HepG2 (cell line): ENCODE data around the gene SNN. TPM values are rescaled to one million over a fixed set of nuclear protein-coding genes. Genes with fewer than 3 reads are reported as not detected.

Source experiments
- FOXC1 ChIP-seq: sonication (generic); formaldehyde crosslinking; IDR thresholded peaks from 2 replicates; pipeline ENCODE4 v1.8.0; 2022; ENCODE audit warnings: mild to moderate bottlenecking, missing genetic modification reagents, borderline replicate concordance
- HOXA5 ChIP-seq: sonication (generic); formaldehyde crosslinking; IDR thresholded peaks from 2 replicates; pipeline ENCODE4 v1.4.0; 2020; ENCODE audit warnings: missing genetic modification reagents
- HOXD1 ChIP-seq: sonication (generic); formaldehyde crosslinking; IDR thresholded peaks from 2 replicates; pipeline ENCODE4 v1.5.0; 2020; ENCODE audit warnings: missing genetic modification reagents
- JUN ChIP-seq: sonication (generic); formaldehyde crosslinking; IDR thresholded peaks from 2 replicates; pipeline ENCODE4 v1.4.0; 2020; ENCODE audit warnings: mild to moderate bottlenecking, missing genetic modification reagents
- POLR2A ChIP-seq, 2 experiments: IDR thresholded peaks; 2 replicates each; pipeline ENCODE4 v1.6.1; 2011; ENCODE audit warnings: low read depth in 2 of 2, low read length in 2 of 2, mild to moderate bottlenecking in 1 of 2, moderate library complexity in 1 of 2; ENCODE audit not compliant: insufficient read depth in 1 of 2
- SETDB1 ChIP-seq: sonication (generic); formaldehyde crosslinking; IDR thresholded peaks from 2 replicates; pipeline ENCODE4 v1.5.1; 2020; ENCODE audit warnings: missing genetic modification reagents, mild to moderate bottlenecking, borderline replicate concordance
- YEATS4 ChIP-seq: sonication (generic); formaldehyde crosslinking; IDR thresholded peaks from 2 replicates; pipeline ENCODE4 v1.4.0; 2020; ENCODE audit warnings: missing genetic modification reagents, borderline replicate concordance
- ZFP90 ChIP-seq: sonication (generic); formaldehyde crosslinking; IDR thresholded peaks from 2 replicates; pipeline ENCODE4 v1.8.0; 2022; ENCODE audit warnings: missing genetic modification reagents, mild to moderate bottlenecking, inconsistent platforms, borderline replicate concordance
- ZNF335 ChIP-seq: sonication (generic); formaldehyde crosslinking; IDR thresholded peaks from 2 replicates; pipeline ENCODE4 v1.4.0; 2020; ENCODE audit warnings: missing genetic modification reagents
- polyA plus RNA-seq, 8 experiments: library from polyadenylated mRNA; depleted of rRNA in 3 of 8; stranded (reverse) in 7 of 8; unstranded in 1 of 8; fragments of >200 nt; fragmentation: Illumina TruSeq in 4 of 8; extraction: Trizol in 4 of 8; gene quantifications; 2 replicates each; pipeline versions ENCODE4 v1.2.1 to v1.2.3, GENCODE V29; 2011 to 2016; ENCODE audit warnings: low read depth in 4 of 8, missing spikeins in 1 of 8, mixed read lengths in 1 of 8; ENCODE audit not compliant: insufficient read depth in 1 of 8
- total RNA-seq, 5 experiments: library from RNA; depleted of rRNA; stranded (reverse); fragments of >200 nt; fragmentation: Illumina TruSeq; extraction: Trizol; gene quantifications; 2 replicates each; pipeline ENCODE4 v1.2.3, GENCODE V29; 2016; ENCODE audit warnings: low read depth in 1 of 5
- TF ChIP-seq, protein P1 (sequence below): sonication (generic); formaldehyde crosslinking; IDR thresholded peaks from 2 replicates; pipeline ENCODE4 v1.5.1; 2020; ENCODE audit warnings: mild to moderate bottlenecking, missing genetic modification reagents, moderate library complexity
- TF ChIP-seq, protein P2 (sequence below): sonication (generic); formaldehyde crosslinking; IDR thresholded peaks from one replicate; pipeline ENCODE4 v1.5.1; 2020; ENCODE audit warnings: mild to moderate bottlenecking, missing genetic modification reagents; ENCODE audit errors: not compliant biosample characterization
- TF ChIP-seq, protein P3 (sequence below): sonication (generic); formaldehyde crosslinking; IDR thresholded peaks from 2 replicates; pipeline ENCODE4 v1.4.0; 2020; ENCODE audit warnings: low read depth, missing genetic modification reagents

SNN gene
- total and polyA plus RNA-seq, 2 of the 13 experiments (the other 11 are each of a cell fraction or from before 2014, with no cell fraction given): 5.2 to 8.4 TPM

DNA sequence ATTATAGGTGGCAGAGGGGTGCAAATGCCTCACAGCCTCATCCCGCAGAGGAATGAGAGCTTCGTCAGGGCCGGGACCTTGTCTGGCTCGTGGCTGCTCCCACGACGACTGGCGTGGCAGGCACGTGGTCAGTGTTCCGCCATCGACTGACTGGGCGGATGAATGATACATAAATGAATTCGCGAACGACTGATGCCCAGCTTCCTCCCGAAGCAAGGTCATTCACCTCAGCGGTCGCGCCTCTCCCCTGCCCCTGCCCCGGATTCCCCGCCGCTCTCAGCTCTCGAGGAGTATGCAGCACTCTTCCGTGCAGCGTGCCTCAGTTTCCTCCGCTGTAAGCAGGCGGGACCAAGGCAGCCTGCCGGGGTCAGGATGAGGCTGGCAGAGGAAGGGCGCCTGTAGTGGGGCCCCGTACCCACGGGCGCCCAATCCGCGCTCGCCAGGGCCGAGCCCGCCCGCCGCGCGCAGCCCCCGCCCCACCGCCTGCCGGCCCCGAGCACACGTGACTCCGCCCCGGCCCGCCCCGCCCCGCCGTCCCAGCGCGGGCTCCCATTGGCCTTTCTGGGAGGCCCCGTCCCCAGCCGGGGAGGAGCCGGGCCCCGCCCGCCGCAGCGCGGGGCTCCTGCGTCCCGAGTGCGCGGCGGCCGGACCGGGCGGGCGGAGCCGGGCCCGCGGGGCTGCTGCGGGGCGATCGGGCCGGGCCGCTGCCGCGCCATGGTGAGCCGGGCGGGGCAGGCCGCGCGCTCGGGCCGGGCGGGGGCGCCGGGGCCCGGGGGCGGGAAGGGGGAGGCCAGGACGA, at the start of gene SNN (continued):
- TF ChIP-seq, protein P1, sequence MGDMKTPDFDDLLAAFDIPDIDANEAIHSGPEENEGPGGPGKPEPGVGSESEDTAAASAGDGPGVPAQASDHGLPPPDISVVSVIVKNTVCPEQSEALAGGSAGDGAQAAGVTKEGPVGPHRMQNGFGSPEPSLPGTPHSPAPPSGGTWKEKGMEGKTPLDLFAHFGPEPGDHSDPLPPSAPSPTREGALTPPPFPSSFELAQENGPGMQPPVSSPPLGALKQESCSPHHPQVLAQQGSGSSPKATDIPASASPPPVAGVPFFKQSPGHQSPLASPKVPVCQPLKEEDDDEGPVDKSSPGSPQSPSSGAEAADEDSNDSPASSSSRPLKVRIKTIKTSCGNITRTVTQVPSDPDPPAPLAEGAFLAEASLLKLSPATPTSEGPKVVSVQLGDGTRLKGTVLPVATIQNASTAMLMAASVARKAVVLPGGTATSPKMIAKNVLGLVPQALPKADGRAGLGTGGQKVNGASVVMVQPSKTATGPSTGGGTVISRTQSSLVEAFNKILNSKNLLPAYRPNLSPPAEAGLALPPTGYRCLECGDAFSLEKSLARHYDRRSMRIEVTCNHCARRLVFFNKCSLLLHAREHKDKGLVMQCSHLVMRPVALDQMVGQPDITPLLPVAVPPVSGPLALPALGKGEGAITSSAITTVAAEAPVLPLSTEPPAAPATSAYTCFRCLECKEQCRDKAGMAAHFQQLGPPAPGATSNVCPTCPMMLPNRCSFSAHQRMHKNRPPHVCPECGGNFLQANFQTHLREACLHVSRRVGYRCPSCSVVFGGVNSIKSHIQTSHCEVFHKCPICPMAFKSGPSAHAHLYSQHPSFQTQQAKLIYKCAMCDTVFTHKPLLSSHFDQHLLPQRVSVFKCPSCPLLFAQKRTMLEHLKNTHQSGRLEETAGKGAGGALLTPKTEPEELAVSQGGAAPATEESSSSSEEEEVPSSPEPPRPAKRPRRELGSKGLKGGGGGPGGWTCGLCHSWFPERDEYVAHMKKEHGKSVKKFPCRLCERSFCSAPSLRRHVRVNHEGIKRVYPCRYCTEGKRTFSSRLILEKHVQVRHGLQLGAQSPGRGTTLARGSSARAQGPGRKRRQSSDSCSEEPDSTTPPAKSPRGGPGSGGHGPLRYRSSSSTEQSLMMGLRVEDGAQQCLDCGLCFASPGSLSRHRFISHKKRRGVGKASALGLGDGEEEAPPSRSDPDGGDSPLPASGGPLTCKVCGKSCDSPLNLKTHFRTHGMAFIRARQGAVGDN (CRISPR knock-in tag): peak; percentile 85
- TF ChIP-seq HOXA5 (CRISPR knock-in tag) (no peak), SETDB1 (CRISPR knock-in tag) (no peak), FOXC1 (CRISPR knock-in tag) (no peak), ZFP90 (CRISPR knock-in tag) (no peak), YEATS4 (CRISPR knock-in tag) (0 out of 2 replicates have a peak, but pooled peaks have one; percentile 48), ZNF335 (CRISPR knock-in tag) (peak; percentile 84; the same call in 1 of the 2 replicates), POLR2A (IDR thresholded peaks at IDR 0.05; ENCODE audit: insufficient read depth in 1 of 2, low read depth in 2 of 2, low read length in 2 of 2) (no peak; a peak in 1 of 4 replicates), JUN (no peak), HOXD1 (CRISPR knock-in tag) (no peak; the same call in 1 of the 2 replicates)
- TF ChIP-seq, protein P2, sequence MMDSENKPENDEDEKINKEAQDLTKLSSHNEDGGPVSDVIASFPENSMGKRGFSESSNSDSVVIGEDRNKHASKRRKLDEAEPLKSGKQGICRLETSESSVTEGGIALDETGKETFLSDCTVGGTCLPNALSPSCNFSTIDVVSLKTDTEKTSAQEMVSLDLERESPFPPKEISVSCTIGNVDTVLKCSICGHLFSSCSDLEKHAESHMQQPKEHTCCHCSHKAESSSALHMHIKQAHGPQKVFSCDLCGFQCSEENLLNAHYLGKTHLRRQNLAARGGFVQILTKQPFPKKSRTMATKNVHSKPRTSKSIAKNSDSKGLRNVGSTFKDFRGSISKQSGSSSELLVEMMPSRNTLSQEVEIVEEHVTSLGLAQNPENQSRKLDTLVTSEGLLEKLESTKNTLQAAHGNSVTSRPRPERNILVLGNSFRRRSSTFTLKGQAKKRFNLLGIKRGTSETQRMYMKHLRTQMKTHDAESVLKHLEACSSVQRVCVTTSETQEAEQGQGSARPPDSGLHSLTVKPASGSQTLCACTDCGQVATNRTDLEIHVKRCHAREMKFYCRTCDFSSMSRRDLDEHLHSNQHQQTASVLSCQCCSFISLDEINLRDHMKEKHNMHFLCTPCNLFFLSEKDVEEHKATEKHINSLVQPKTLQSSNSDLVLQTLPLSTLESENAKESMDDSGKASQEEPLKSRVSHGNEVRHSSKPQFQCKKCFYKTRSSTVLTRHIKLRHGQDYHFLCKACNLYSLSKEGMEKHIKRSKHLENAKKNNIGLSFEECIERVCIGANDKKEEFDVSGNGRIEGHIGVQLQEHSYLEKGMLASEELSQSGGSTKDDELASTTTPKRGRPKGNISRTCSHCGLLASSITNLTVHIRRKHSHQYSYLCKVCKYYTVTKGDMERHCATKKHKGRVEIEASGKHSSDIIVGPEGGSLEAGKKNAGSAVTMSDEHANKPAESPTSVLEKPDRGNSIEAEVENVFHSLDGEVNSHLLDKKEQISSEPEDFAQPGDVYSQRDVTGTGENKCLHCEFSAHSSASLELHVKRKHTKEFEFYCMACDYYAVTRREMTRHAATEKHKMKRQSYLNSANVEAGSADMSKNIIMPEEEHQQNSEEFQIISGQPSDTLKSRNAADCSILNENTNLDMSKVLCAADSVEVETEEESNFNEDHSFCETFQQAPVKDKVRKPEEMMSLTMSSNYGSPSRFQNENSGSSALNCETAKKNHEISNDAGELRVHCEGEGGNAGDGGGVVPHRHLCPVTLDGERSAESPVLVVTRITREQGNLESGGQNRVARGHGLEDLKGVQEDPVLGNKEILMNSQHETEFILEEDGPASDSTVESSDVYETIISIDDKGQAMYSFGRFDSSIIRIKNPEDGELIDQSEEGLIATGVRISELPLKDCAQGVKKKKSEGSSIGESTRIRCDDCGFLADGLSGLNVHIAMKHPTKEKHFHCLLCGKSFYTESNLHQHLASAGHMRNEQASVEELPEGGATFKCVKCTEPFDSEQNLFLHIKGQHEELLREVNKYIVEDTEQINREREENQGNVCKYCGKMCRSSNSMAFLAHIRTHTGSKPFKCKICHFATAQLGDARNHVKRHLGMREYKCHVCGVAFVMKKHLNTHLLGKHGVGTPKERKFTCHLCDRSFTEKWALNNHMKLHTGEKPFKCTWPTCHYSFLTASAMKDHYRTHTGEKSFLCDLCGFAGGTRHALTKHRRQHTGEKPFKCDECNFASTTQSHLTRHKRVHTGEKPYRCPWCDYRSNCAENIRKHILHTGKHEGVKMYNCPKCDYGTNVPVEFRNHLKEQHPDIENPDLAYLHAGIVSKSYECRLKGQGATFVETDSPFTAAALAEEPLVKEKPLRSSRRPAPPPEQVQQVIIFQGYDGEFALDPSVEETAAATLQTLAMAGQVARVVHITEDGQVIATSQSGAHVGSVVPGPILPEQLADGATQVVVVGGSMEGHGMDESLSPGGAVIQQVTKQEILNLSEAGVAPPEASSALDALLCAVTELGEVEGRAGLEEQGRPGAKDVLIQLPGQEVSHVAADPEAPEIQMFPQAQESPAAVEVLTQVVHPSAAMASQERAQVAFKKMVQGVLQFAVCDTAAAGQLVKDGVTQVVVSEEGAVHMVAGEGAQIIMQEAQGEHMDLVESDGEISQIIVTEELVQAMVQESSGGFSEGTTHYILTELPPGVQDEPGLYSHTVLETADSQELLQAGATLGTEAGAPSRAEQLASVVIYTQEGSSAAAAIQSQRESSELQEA: peak; percentile 62
- TF ChIP-seq, protein P3, sequence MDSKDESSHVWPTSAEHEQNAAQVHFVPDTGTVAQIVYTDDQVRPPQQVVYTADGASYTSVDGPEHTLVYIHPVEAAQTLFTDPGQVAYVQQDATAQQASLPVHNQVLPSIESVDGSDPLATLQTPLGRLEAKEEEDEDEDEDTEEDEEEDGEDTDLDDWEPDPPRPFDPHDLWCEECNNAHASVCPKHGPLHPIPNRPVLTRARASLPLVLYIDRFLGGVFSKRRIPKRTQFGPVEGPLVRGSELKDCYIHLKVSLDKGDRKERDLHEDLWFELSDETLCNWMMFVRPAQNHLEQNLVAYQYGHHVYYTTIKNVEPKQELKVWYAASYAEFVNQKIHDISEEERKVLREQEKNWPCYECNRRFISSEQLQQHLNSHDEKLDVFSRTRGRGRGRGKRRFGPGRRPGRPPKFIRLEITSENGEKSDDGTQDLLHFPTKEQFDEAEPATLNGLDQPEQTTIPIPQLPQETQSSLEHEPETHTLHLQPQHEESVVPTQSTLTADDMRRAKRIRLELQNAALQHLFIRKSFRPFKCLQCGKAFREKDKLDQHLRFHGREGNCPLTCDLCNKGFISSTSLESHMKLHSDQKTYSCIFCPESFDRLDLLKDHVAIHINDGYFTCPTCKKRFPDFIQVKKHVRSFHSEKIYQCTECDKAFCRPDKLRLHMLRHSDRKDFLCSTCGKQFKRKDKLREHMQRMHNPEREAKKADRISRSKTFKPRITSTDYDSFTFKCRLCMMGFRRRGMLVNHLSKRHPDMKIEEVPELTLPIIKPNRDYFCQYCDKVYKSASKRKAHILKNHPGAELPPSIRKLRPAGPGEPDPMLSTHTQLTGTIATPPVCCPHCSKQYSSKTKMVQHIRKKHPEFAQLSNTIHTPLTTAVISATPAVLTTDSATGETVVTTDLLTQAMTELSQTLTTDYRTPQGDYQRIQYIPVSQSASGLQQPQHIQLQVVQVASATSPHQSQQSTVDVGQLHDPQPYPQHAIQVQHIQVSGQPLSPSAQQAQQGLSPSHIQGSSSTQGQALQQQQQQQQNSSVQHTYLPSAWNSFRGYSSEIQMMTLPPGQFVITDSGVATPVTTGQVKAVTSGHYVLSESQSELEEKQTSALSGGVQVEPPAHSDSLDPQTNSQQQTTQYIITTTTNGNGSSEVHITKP (CRISPR knock-in tag): 0 out of 2 replicates have a peak, but pooled peaks have one; percentile 13
